Liver (tissue), 9 donors: ENCODE measurements around the gene UTP25. TPM values are rescaled to one million over a fixed set of nuclear protein-coding genes. Genes with fewer than 3 reads are reported as not detected.

Experiments used
- DNase-seq: peaks from one replicate; pipeline ENCODE4 v3.0.0-alpha.2; 2017; ENCODE audit warnings: low spot score
- H3K27ac ChIP-seq, 2 donors: one replicate each; pipeline ENCODE4 v1.7.0; 2013; ENCODE audit warnings: inconsistent platforms in 2 of 2, low read length in 2 of 2, control low read depth in 1 of 2, low read depth in 1 of 2, mild to moderate bottlenecking in 1 of 2
- H3K27me3 ChIP-seq, 4 donors: one replicate each; pipeline versions ENCODE4 v1.6.1 to v1.7.0; 2013; ENCODE audit warnings: low read length in 3 of 4, inconsistent platforms in 1 of 4, mild to moderate bottlenecking in 1 of 4, moderate library complexity in 1 of 4; ENCODE audit not compliant: control insufficient read depth in 4 of 4, insufficient read depth in 4 of 4
- H3K36me3 ChIP-seq, 4 donors: one replicate each; pipeline versions ENCODE4 v1.6.1 to v1.7.0; 2013; ENCODE audit warnings: low read length in 3 of 4, mild to moderate bottlenecking in 3 of 4, low read depth in 1 of 4, moderate library complexity in 1 of 4; ENCODE audit not compliant: control insufficient read depth in 4 of 4, insufficient read depth in 3 of 4
- H3K4me1 ChIP-seq, 4 donors: one replicate each; pipeline versions ENCODE4 v1.6.1 to v1.7.0; 2013; ENCODE audit warnings: low read length in 3 of 4, mild to moderate bottlenecking in 3 of 4, moderate library complexity in 1 of 4; ENCODE audit not compliant: control insufficient read depth in 4 of 4, insufficient read depth in 4 of 4
- H3K4me3 ChIP-seq, 3 donors: one replicate each; pipeline versions ENCODE4 v1.6.1 to v1.7.0; 2013; ENCODE audit warnings: low read length in 3 of 3, control low read depth in 1 of 3, low read depth in 1 of 3, mild to moderate bottlenecking in 1 of 3
- H3K9ac ChIP-seq, 2 donors: one replicate each; pipeline ENCODE4 v1.7.0; 2013; ENCODE audit warnings: low read length in 2 of 2, mild to moderate bottlenecking in 2 of 2, moderate library complexity in 2 of 2, control low read depth in 1 of 2, low read depth in 1 of 2
- H3K9me3 ChIP-seq, 4 donors: one replicate each; pipeline versions ENCODE4 v1.6.1 to v1.7.0; 2013; ENCODE audit warnings: low read length in 3 of 4; ENCODE audit not compliant: control insufficient read depth in 4 of 4
- EGR1 ChIP-seq, 2 donors: IDR thresholded peaks; 2 replicates each; pipeline ENCODE4 v1.6.1; 2016 to 2018; ENCODE audit warnings: antibody characterized with exemption in 2 of 2, low read depth in 2 of 2
- FOXA1 ChIP-seq: IDR thresholded peaks from 2 replicates; pipeline ENCODE4 v1.6.1; 2016; ENCODE audit warnings: antibody characterized with exemption
- FOXA2 ChIP-seq: IDR thresholded peaks from 2 replicates; pipeline ENCODE4 v1.6.1; 2016; ENCODE audit warnings: antibody characterized with exemption
- GABPA ChIP-seq, 2 donors: IDR thresholded peaks in 1 of 2; conservative IDR thresholded peaks in 1 of 2; 2 replicates each; pipeline ENCODE4 v1.6.1; 2016; ENCODE audit warnings: antibody characterized with exemption in 2 of 2, mild to moderate bottlenecking in 1 of 2, moderate library complexity in 1 of 2
- HNF4A ChIP-seq, 2 donors: conservative IDR thresholded peaks; 2 replicates each; pipeline ENCODE4 v1.6.1; 2016; ENCODE audit warnings: antibody characterized with exemption in 2 of 2, mild to moderate bottlenecking in 2 of 2
- HNF4G ChIP-seq: IDR thresholded peaks from 2 replicates; pipeline ENCODE4 v1.6.1; 2016; ENCODE audit warnings: antibody characterized with exemption
- JUND ChIP-seq, 2 donors: IDR thresholded peaks; 2 replicates each; pipeline ENCODE4 v1.6.1; 2016; ENCODE audit warnings: antibody characterized with exemption in 2 of 2
- MAX ChIP-seq: IDR thresholded peaks from 2 replicates; pipeline ENCODE4 v1.6.1; 2016; ENCODE audit warnings: antibody characterized with exemption
- NR2F2 ChIP-seq: IDR thresholded peaks from 2 replicates; pipeline ENCODE4 v1.6.1; 2016; ENCODE audit warnings: antibody characterized with exemption
- RAD21 ChIP-seq, 2 donors: IDR thresholded peaks; 2 replicates each; pipeline ENCODE4 v1.6.1; 2016; ENCODE audit warnings: antibody characterized with exemption in 2 of 2, mild to moderate bottlenecking in 2 of 2
- REST ChIP-seq: IDR thresholded peaks from 2 replicates; pipeline ENCODE4 v1.6.1; 2016; ENCODE audit warnings: antibody characterized with exemption, mild to moderate bottlenecking
- RXRA ChIP-seq, 2 donors: IDR thresholded peaks; 2 replicates each; pipeline ENCODE4 v1.6.1; 2017 to 2018; ENCODE audit warnings: antibody characterized with exemption in 2 of 2, mild to moderate bottlenecking in 1 of 2
- SP1 ChIP-seq: IDR thresholded peaks from 2 replicates; pipeline ENCODE4 v1.6.1; 2018; ENCODE audit warnings: antibody characterized with exemption, mild to moderate bottlenecking
- TAF1 ChIP-seq: conservative IDR thresholded peaks from 2 replicates; pipeline ENCODE4 v1.6.1; 2016; ENCODE audit warnings: antibody characterized with exemption, mild to moderate bottlenecking
- YY1 ChIP-seq: IDR thresholded peaks from 2 replicates; pipeline ENCODE4 v1.6.1; 2016; ENCODE audit warnings: antibody characterized with exemption, mild to moderate bottlenecking
- WGBS: extraction: QIAGEN DNeasy Blood & Tissue Kit; methylation state at CpG from one replicate; pipeline ENCODE4 v1.1.7; 2013; 5-methylcytosine and 5-hydroxymethylcytosine counted together
- polyA plus RNA-seq, 2 donors: library from polyadenylated mRNA; stranded (reverse) in 1 of 2; unstranded in 1 of 2; fragments of 200-250 nt in 1 of 2; fragments of >200 nt in 1 of 2; fragmentation: Nextera tagmentation in 1 of 2; extraction: Ambion mirVana in 1 of 2; gene quantifications; one replicate each; pipeline versions ENCODE4 v1.2.1 to v1.2.3, GENCODE V29; 2013 to 2015
- total RNA-seq, 2 donors: library from RNA; depleted of rRNA; stranded (reverse); fragments of >200 nt; gene quantifications; one replicate each; pipeline ENCODE4 v1.2.3, GENCODE V29; 2014
- TF ChIP-seq, protein P1 (sequence below): IDR thresholded peaks from 2 replicates; pipeline ENCODE4 v1.6.1; 2016; ENCODE audit warnings: antibody characterized with exemption
- TF ChIP-seq, protein P2 (sequence below): fragments of 150-350 bp; IDR thresholded peaks from 2 replicates; pipeline ENCODE4 v1.5.1; 2017; ENCODE audit warnings: improper control_type of control experiment, low read depth, low read length; ENCODE audit not compliant: missing input control
- TF ChIP-seq, protein P3 (sequence below): IDR thresholded peaks from 2 replicates; pipeline ENCODE4 v1.6.1; 2016; ENCODE audit warnings: antibody characterized with exemption
- donor health status: healthy.
- donor health status: healthy.
- donor health status: healthy.
- donor health status: healthy.
- donor health status: healthy.

Gene UTP25
- total and polyA plus RNA-seq, 4 donors = 2.4 to 7.7 (median 3.0) TPM

DNA sequence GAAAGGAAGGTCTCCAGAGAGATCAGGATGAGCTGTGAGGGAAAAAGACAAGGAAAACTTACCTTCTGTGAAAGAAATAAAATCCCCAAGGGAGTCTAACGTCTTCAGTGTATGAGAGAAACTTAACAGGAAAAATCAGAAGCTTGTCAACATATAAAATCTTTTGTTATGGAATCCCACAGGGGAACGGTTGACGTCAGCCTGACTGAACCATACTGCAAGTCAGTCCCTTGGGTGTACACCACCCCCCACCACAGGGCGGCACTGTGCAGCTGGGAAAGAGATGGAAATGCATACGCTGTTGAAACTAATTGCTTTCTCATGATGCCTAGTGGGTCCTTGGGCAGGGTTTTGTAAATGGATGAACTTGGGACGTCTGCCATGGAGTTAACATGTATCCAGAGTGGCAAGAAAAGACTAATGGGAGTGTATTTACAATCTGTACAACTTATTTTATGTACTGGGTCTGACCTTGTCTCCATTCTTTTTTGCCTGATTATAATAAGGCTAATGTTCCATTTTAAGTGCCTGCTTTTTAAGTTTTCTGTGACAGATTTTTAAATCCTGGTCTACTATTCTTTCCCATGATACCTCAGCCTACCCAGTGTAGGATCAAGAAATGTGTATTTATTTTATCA lies 22.7 kb downstream of the UTP25 start:
- Histone ChIP-seq H3K4me3 (no peak overlapping the region), H3K36me3 (peaks cover 5 to 53% (median 26%) of the 10 kb centered on the region in 4 donors), H3K9ac (no peak overlapping the region), H3K9me3 (no peaks in the 10 kb centered on the region), H3K4me1 (no peaks in the 10 kb centered on the region), H3K27ac (no peak overlapping the region), H3K27me3 (no peaks in the 10 kb centered on the region)
- no peak for DNase-seq
- TF ChIP-seq, protein P1, sequence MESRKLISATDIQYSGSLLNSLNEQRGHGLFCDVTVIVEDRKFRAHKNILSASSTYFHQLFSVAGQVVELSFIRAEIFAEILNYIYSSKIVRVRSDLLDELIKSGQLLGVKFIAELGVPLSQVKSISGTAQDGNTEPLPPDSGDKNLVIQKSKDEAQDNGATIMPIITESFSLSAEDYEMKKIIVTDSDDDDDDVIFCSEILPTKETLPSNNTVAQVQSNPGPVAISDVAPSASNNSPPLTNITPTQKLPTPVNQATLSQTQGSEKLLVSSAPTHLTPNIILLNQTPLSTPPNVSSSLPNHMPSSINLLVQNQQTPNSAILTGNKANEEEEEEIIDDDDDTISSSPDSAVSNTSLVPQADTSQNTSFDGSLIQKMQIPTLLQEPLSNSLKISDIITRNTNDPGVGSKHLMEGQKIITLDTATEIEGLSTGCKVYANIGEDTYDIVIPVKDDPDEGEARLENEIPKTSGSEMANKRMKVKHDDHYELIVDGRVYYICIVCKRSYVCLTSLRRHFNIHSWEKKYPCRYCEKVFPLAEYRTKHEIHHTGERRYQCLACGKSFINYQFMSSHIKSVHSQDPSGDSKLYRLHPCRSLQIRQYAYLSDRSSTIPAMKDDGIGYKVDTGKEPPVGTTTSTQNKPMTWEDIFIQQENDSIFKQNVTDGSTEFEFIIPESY = no peak
- TF ChIP-seq HNF4G (no peak), RAD21 (IDR thresholded peaks at IDR 0.05) (peak; percentile 22 to 63), GABPA (IDR thresholded peaks at IDR 0.05 in 1 of 2, conservative IDR thresholded peaks at IDR 0.05 in 1 of 2) (no peak)
- TF ChIP-seq, protein P2, sequence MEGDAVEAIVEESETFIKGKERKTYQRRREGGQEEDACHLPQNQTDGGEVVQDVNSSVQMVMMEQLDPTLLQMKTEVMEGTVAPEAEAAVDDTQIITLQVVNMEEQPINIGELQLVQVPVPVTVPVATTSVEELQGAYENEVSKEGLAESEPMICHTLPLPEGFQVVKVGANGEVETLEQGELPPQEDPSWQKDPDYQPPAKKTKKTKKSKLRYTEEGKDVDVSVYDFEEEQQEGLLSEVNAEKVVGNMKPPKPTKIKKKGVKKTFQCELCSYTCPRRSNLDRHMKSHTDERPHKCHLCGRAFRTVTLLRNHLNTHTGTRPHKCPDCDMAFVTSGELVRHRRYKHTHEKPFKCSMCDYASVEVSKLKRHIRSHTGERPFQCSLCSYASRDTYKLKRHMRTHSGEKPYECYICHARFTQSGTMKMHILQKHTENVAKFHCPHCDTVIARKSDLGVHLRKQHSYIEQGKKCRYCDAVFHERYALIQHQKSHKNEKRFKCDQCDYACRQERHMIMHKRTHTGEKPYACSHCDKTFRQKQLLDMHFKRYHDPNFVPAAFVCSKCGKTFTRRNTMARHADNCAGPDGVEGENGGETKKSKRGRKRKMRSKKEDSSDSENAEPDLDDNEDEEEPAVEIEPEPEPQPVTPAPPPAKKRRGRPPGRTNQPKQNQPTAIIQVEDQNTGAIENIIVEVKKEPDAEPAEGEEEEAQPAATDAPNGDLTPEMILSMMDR = peak; percentile 27
- 73% methylated on average over 6 of the region's 6 CpGs for WGBS

GRCh38 chr1:209853676-209854075 lies 25.9 kb downstream of the UTP25 start:
- no peak overlapping the region for H3K27ac ChIP-seq
- no peak overlapping the region for H3K4me3 ChIP-seq
- TF ChIP-seq HNF4A (conservative IDR thresholded peaks at IDR 0.05) = no peak
- TF ChIP-seq, protein P2 = no peak
- no peak for TF ChIP-seq MAX
- no peak for TF ChIP-seq FOXA1
- no peak for TF ChIP-seq SP1
- no peak for TF ChIP-seq FOXA2
- no peak for TF ChIP-seq NR2F2
- TF ChIP-seq HNF4G = no peak
- no peak for TF ChIP-seq TAF1
- TF ChIP-seq RXRA (IDR thresholded peaks at IDR 0.05) = no peak
- no peak for TF ChIP-seq YY1
- TF ChIP-seq, protein P1 = no peak
- no peak for TF ChIP-seq EGR1 (IDR thresholded peaks at IDR 0.05; ENCODE audit: low read depth in 2 of 2)
- no peak for TF ChIP-seq REST
- no peak for TF ChIP-seq JUND (IDR thresholded peaks at IDR 0.05)
- no peak for TF ChIP-seq GABPA (IDR thresholded peaks at IDR 0.05 in 1 of 2, conservative IDR thresholded peaks at IDR 0.05 in 1 of 2)
- TF ChIP-seq, protein P3, sequence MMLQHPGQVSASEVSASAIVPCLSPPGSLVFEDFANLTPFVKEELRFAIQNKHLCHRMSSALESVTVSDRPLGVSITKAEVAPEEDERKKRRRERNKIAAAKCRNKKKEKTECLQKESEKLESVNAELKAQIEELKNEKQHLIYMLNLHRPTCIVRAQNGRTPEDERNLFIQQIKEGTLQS = no peak
- no peak for TF ChIP-seq RAD21 (IDR thresholded peaks at IDR 0.05)
- peaks cover 5 to 48% (median 21%) of the 10 kb centered on the region in 4 donors for H3K36me3 ChIP-seq
- no peak overlapping the region for H3K9ac ChIP-seq
- no peak for DNase-seq
- H3K9me3 ChIP-seq = no peaks in the 10 kb centered on the region
- no peaks in the 10 kb centered on the region for H3K4me1 ChIP-seq
- no peaks in the 10 kb centered on the region for H3K27me3 ChIP-seq
- WGBS = 99% methylated on average over 2 of the region's 2 CpGs
